SK-N-MC (cell line): ENCODE results near the gene TLX2.

Source experiments
- EZH2 ChIP-seq: fragments of 200-600 bp; sonication (generic); IDR thresholded peaks from one replicate; pipeline ENCODE4 v1.6.1; 2017; ENCODE audit warnings: antibody characterized with exemption
- POLR2AphosphoS5 ChIP-seq: IDR thresholded peaks from 2 replicates; pipeline ENCODE4 v1.6.1; 2012; ENCODE audit warnings: mild to moderate bottlenecking, low read depth, low read length, borderline replicate concordance

GRCh38 chr2:74496997-74497776 lies 17.1 kb upstream of the TLX2 start:
- TF ChIP-seq EZH2 (no peak), POLR2AphosphoS5 (no peak)
